GM06990 (cell line): ENCODE results near the gene PSMD14.

Experiments used
- DNase-seq: peaks from one replicate; pipeline ENCODE4 v3.0.0-alpha.2; 2011; ENCODE audit not compliant: insufficient read length; ENCODE audit errors: extremely low read depth
- H3K27me3 ChIP-seq: replicated peaks from 2 replicates; pipeline ENCODE4 v1.6.0; 2011; ENCODE audit warnings: low read length; ENCODE audit not compliant: control insufficient read depth, insufficient read depth
- H3K36me3 ChIP-seq: 2 replicates; pipeline ENCODE4 v1.5.1; 2011; ENCODE audit warnings: low read length; ENCODE audit not compliant: control insufficient read depth, insufficient read depth
- H3K4me3 ChIP-seq: replicated peaks from 2 replicates; pipeline ENCODE4 v1.5.1; 2011; ENCODE audit warnings: low read depth, mild to moderate bottlenecking, control low read depth, low read length
- TF ChIP-seq, protein P1 (sequence below): IDR thresholded peaks from 2 replicates; pipeline ENCODE4 v1.5.1; 2011; ENCODE audit warnings: low read length, control low read depth, mild to moderate bottlenecking, inconsistent platforms; ENCODE audit not compliant: insufficient read depth, poor library complexity, severe bottlenecking

PSMD14 gene

DNA sequence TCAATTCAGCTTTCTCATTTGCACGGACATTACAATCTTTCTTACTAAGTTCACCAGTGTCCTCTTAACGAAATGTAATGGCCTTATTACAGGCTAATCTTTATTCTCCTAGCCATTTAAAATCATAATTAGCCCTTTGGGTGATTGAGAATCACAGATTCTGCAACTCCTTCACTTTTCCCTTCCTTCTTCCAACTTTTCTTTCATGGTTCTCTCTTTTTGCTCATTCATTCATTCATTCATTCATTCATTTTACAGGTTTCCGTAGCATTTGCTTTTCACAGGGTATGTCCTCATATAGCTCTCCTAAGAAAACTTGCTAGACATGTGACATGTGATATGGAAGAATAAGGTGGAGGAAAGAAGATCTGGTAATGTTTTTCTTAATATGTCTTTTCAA, 123.9 kb downstream of the PSMD14 start:
- TF ChIP-seq, protein P1, sequence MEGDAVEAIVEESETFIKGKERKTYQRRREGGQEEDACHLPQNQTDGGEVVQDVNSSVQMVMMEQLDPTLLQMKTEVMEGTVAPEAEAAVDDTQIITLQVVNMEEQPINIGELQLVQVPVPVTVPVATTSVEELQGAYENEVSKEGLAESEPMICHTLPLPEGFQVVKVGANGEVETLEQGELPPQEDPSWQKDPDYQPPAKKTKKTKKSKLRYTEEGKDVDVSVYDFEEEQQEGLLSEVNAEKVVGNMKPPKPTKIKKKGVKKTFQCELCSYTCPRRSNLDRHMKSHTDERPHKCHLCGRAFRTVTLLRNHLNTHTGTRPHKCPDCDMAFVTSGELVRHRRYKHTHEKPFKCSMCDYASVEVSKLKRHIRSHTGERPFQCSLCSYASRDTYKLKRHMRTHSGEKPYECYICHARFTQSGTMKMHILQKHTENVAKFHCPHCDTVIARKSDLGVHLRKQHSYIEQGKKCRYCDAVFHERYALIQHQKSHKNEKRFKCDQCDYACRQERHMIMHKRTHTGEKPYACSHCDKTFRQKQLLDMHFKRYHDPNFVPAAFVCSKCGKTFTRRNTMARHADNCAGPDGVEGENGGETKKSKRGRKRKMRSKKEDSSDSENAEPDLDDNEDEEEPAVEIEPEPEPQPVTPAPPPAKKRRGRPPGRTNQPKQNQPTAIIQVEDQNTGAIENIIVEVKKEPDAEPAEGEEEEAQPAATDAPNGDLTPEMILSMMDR = no peak
- H3K4me3 ChIP-seq = no peak overlapping the region

DNA sequence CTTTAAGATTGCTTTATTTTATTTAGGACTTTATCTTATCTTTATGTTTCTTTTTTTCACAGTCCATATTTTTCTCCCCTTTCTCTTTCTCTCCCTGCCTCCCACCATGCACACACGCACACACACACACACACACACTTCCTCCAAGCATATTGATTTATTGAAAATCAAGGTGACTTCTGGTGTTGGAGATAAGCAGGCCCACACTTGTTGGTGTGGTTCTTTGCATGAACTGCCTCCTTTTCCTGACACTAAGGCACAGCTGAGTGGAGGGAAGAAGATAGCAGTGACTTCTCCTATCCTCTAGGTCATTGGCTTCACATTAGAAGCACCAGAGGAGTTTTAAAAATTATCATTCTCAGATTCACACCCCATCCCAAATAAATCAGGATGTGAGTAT, 125.9 kb downstream of the PSMD14 start:
- TF ChIP-seq, protein P1 = no peak
- H3K4me3 ChIP-seq = no peak overlapping the region
- no peaks in the 10 kb centered on the region for H3K36me3 ChIP-seq
- no peaks in the 10 kb centered on the region for H3K27me3 ChIP-seq
- DNase-seq = no peak

More for the DNA sequence above, 123.9 kb downstream of the PSMD14 start:
- DNase-seq = no peak
- no peaks in the 10 kb centered on the region; the same call in 1 of the 2 replicates for H3K27me3 ChIP-seq
- no peaks in the 10 kb centered on the region for H3K36me3 ChIP-seq

DNA sequence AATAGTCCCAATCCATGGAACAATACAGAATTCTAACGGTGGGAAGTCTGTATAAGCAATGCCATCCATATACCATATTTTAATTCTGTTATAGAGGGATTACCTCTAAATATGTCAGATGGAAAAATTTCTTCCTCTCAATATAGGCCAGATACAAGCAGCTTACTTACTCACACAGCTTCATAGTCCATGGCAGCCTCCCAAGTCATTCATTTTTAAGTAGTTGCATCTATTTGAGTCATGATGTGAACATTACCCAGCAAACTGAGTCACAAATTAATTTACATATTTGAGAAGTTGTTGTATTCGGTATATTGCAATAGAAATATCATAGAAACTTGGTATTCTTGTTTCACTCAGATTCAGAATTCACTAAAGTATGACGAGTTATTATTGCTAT, 128.2 kb downstream of the PSMD14 start:
- no peak for DNase-seq
- no peaks in the 10 kb centered on the region for H3K36me3 ChIP-seq
- no peaks in the 10 kb centered on the region for H3K27me3 ChIP-seq
- TF ChIP-seq, protein P1 = no peak
- no peak overlapping the region for H3K4me3 ChIP-seq

DNA sequence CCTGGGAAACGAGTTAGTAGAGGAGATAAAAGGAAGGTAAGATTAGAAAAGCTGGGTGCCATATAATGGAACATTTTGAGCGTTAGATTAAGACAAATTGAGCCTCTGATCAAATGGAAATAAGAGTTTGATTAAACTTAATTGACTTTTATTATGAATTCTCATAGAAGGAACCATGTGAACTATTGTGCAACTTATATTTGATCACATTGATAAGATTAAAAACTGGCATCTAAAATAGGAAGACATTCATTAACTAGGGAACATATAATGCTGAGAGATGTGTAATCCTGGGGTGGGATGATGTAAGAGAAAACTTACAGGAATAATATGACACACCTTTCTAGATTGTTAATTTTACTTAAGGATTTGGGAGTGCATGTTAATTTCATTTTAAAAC, 130.4 kb downstream of the PSMD14 start:
- Histone ChIP-seq H3K27me3 (no peaks in the 10 kb centered on the region), H3K36me3 (no peaks in the 10 kb centered on the region), H3K4me3 (no peak overlapping the region)
- TF ChIP-seq, protein P1 = no peak
- DNase-seq = no peak

DNA sequence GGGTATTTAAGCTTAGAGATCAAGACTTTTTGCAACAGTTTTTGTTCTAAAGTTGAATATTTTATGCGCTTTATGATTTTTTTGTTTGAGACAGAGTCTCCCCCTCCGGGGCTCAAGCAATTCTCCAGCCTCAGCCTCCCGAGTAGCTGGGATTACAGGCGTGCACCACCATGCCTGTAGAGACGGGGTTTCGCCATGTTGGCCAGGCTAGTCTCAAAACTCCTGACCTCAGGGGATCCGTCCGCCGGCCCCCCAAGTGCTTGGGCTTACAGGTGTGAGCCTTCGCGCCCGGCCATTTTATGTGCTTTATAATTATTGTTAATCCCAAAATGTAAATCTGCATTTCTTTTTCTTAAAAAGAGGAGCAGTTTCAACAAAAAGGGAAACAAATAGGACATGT, 136.9 kb downstream of the PSMD14 start:
- DNase-seq = no peak

More for the DNA sequence above, 136.9 kb downstream of the PSMD14 start:
- TF ChIP-seq, protein P1 = no peak
- H3K4me3 ChIP-seq = no peak overlapping the region
- no peaks in the 10 kb centered on the region for H3K27me3 ChIP-seq
- H3K36me3 ChIP-seq = no peaks in the 10 kb centered on the region
